WTC11 (cell line): Measurements from ENCODE around the gene FGF14. TPM values are rescaled to one million over a fixed set of nuclear protein-coding genes. Genes with fewer than 3 reads are reported as not detected.

Source experiments
- ATAC-seq: fragments of 200-7000 bp; cut with Tn5 transposase; 2 replicates; pipeline ENCODE4 v1.10.0; 2021; ENCODE audit warnings: mild to moderate bottlenecking, moderate library complexity
- CTCF ChIA-PET: fragments of 300-600 bp; sonication (Branson Sonifier 250); formaldehyde crosslinking; loops from one replicate; lab custom pipeline; 2021; ENCODE audit warnings: antibody characterized with exemption; lab: Charles Lee
- POLR2A ChIA-PET: fragments of 350-600 bp; sonication (Branson Sonifier 250); formaldehyde crosslinking; loops from one replicate; lab custom pipeline; 2021; ENCODE audit warnings: antibody characterized with exemption; lab: Charles Lee
- DNase-seq: peaks from one replicate; pipeline ENCODE4 v3.0.0; 2021; ENCODE audit warnings: low spot score
- H3K27ac Mint-ChIP-seq: 2 replicates; pipeline ENCODE4 v1.8.0; 2021; ENCODE audit warnings: mixed read lengths
- H3K27me3 Mint-ChIP-seq: 2 replicates; pipeline ENCODE4 v1.8.0; 2021; ENCODE audit warnings: low read depth, mild to moderate bottlenecking, moderate library complexity, mixed read lengths
- H3K36me3 Mint-ChIP-seq: 2 replicates; pipeline ENCODE4 v1.8.0; 2021; ENCODE audit warnings: mixed read lengths
- H3K4me1 Mint-ChIP-seq: 2 replicates; pipeline ENCODE4 v1.8.0; 2022; ENCODE audit warnings: mixed read lengths
- H3K4me3 Mint-ChIP-seq: 2 replicates; pipeline ENCODE4 v1.8.0; 2021; ENCODE audit warnings: mild to moderate bottlenecking, moderate library complexity, mixed read lengths
- H3K9me3 Mint-ChIP-seq: 2 replicates; pipeline ENCODE4 v1.8.0; 2021; ENCODE audit warnings: mixed read lengths
- ATF1 ChIP-seq: sonication (generic); formaldehyde crosslinking; IDR thresholded peaks from 2 replicates; pipeline ENCODE4 v1.8.1; 2023; ENCODE audit warnings: mild to moderate bottlenecking, moderate library complexity, missing genetic modification reagents
- ESRRA ChIP-seq: sonication (generic); formaldehyde crosslinking; IDR thresholded peaks from 2 replicates; pipeline ENCODE4 v1.8.1; 2022; ENCODE audit warnings: mild to moderate bottlenecking, missing genetic modification reagents, borderline replicate concordance
- ETV6 ChIP-seq: sonication (generic); formaldehyde crosslinking; IDR thresholded peaks from 2 replicates; pipeline ENCODE4 v1.8.1; 2022; ENCODE audit warnings: mild to moderate bottlenecking, missing genetic modification reagents
- FOXJ3 ChIP-seq: sonication (generic); formaldehyde crosslinking; IDR thresholded peaks from 2 replicates; pipeline ENCODE4 v1.9.0; 2021; ENCODE audit warnings: missing genetic modification reagents, mild to moderate bottlenecking, borderline replicate concordance
- FOXP1 ChIP-seq: sonication (generic); formaldehyde crosslinking; IDR thresholded peaks from 2 replicates; pipeline ENCODE4 v1.8.0; 2022; ENCODE audit warnings: missing genetic modification reagents, mild to moderate bottlenecking, moderate library complexity, borderline replicate concordance
- MAX ChIP-seq: sonication (generic); formaldehyde crosslinking; IDR thresholded peaks from 2 replicates; pipeline ENCODE4 v1.8.0; 2022; ENCODE audit warnings: mild to moderate bottlenecking, missing genetic modification reagents
- NR2C2 ChIP-seq: sonication (generic); formaldehyde crosslinking; IDR thresholded peaks from 2 replicates; pipeline ENCODE4 v1.8.0; 2022; ENCODE audit warnings: mild to moderate bottlenecking, missing genetic modification reagents
- OVOL2 ChIP-seq: fragments of 250-450 bp; sonication (Bioruptor Pico); IDR thresholded peaks from 2 replicates; pipeline ENCODE4 v1.9.0; 2021; ENCODE audit warnings: mild to moderate bottlenecking, borderline replicate concordance
- PRDM15 ChIP-seq: sonication (generic); formaldehyde crosslinking; IDR thresholded peaks from 2 replicates; pipeline ENCODE4 v1.8.0; 2022; ENCODE audit warnings: missing genetic modification reagents
- PREB ChIP-seq: sonication (generic); formaldehyde crosslinking; IDR thresholded peaks from 2 replicates; pipeline ENCODE4 v1.8.1; 2022; ENCODE audit warnings: mild to moderate bottlenecking, missing genetic modification reagents, moderate library complexity, borderline replicate concordance
- PRRX2 ChIP-seq: fragments of 250-450 bp; sonication (Bioruptor Pico); IDR thresholded peaks from 2 replicates; pipeline ENCODE4 v1.8.0; 2021; ENCODE audit warnings: mild to moderate bottlenecking
- RORB ChIP-seq: fragments of 250-450 bp; sonication (Bioruptor Pico); IDR thresholded peaks from 2 replicates; pipeline ENCODE4 v1.9.0; 2021; ENCODE audit warnings: mild to moderate bottlenecking
- TEAD1 ChIP-seq: sonication (generic); formaldehyde crosslinking; IDR thresholded peaks from 2 replicates; pipeline ENCODE4 v1.8.0; 2022; ENCODE audit warnings: mild to moderate bottlenecking, missing genetic modification reagents
- ZNF219 ChIP-seq: sonication (generic); formaldehyde crosslinking; IDR thresholded peaks from 2 replicates; pipeline ENCODE4 v1.8.0; 2023; ENCODE audit warnings: missing genetic modification reagents, mild to moderate bottlenecking, borderline replicate concordance
- ZNF317 ChIP-seq: sonication (generic); formaldehyde crosslinking; IDR thresholded peaks from 2 replicates; pipeline ENCODE4 v1.8.1; 2023; ENCODE audit warnings: low read depth, mild to moderate bottlenecking, moderate library complexity, missing genetic modification reagents, borderline replicate concordance
- ZNF423 ChIP-seq: fragments of 250-450 bp; sonication (Bioruptor Pico); IDR thresholded peaks from 2 replicates; pipeline ENCODE4 v2.1.2; 2022; ENCODE audit warnings: mild to moderate bottlenecking, moderate library complexity
- ZNF532 ChIP-seq: fragments of 250-450 bp; sonication (Bioruptor Pico); IDR thresholded peaks from 2 replicates; pipeline ENCODE4 v1.9.0; 2021; ENCODE audit warnings: mild to moderate bottlenecking, borderline replicate concordance
- total RNA-seq: library from RNA; stranded (reverse); gene quantifications from 3 replicates; pipeline ENCODE4 v1.2.3, GENCODE V29; 2021

FGF14 gene
- total RNA-seq, 1 experiment from 2014 or later: 0.28 TPM

- Mint-ChIP-seq H3K27ac (no peak overlapping the region), H3K36me3 (no peaks in the 10 kb centered on the region), H3K4me3 (no peak overlapping the region)
- no peak for TF ChIP-seq NR2C2 (CRISPR knock-in tag)
- TF ChIP-seq, all 79 proteins: peak for 0
- POLR2A ChIA-PET: no interaction called here
- CTCF ChIA-PET: no interaction called here
- DNase-seq (no peak), ATAC-seq (no peak)
- no peaks in the 10 kb centered on the region for H3K9me3 Mint-ChIP-seq
- H3K27me3 Mint-ChIP-seq: no peaks in the 10 kb centered on the region
- no peaks in the 10 kb centered on the region for H3K4me1 Mint-ChIP-seq
Observed at GRCh38 chr13:101697745-101698144, 704.1 kb downstream of the FGF14 start.

GRCh38 chr13:101695870-101696516 lies 705.9 kb downstream of the FGF14 start:
- ChIA-PET CTCF (no interaction called here), POLR2A (no interaction called here)
- no peak overlapping the region for H3K4me3 Mint-ChIP-seq
- H3K27me3 Mint-ChIP-seq: no peaks in the 10 kb centered on the region
- no peaks in the 10 kb centered on the region for H3K9me3 Mint-ChIP-seq
- H3K27ac Mint-ChIP-seq: no peak overlapping the region
- ATAC-seq (no peak), DNase-seq (no peak)
- no peaks in the 10 kb centered on the region for H3K36me3 Mint-ChIP-seq
- no peaks in the 10 kb centered on the region for H3K4me1 Mint-ChIP-seq
- TF ChIP-seq PRRX2 (CRISPR knock-in tag) (no peak), TEAD1 (CRISPR knock-in tag) (no peak), OVOL2 (no peak), ZNF317 (CRISPR knock-in tag) (no peak), ESRRA (no peak), ETV6 (CRISPR knock-in tag) (no peak), ZNF219 (CRISPR knock-in tag) (no peak), PRDM15 (CRISPR knock-in tag) (no peak), PREB (no peak), ATF1 (no peak), FOXJ3 (no peak), ZNF423 (no peak), MAX (CRISPR knock-in tag) (no peak), ZNF532 (CRISPR knock-in tag) (no peak), FOXP1 (CRISPR knock-in tag) (no peak), RORB (CRISPR knock-in tag) (no peak)
- TF ChIP-seq, all 79 proteins: peak for 0
